Endothelial cell of umbilical vein (primary cell): ENCODE data around the gene RIC8A. TPM values are rescaled to one million over a fixed set of nuclear protein-coding genes. Genes with fewer than 3 reads are reported as not detected.

Experiments used
- BruUV-seq: library from RNA; stranded (reverse); fragments of 400-500 nt; replicated peaks from 2 replicates; lab custom pipeline; 2021; lab: Mats Ljungman, UMichigan
- CTCF ChIA-PET: fragments of 300-600, 350-600 bp; sonication (Branson Sonifier 250); formaldehyde crosslinking; loops from one replicate; lab custom pipeline; 2021; ENCODE audit warnings: antibody characterized with exemption, inconsistent platforms; lab: Charles Lee
- POLR2A ChIA-PET: fragments of 300-600, 350-600 bp; sonication (Branson Sonifier 250); formaldehyde crosslinking; loops from one replicate; lab custom pipeline; 2021; ENCODE audit warnings: antibody characterized with exemption, inconsistent platforms; lab: Charles Lee
- DNase-seq: peaks from one replicate; pipeline ENCODE4 v3.0.0-alpha.2; 2011; ENCODE audit warnings: low read depth, low spot score
- FAIRE-seq: peaks from 2 replicates; lab custom pipeline; 2011; peaks lifted over from hg19 to GRCh38; lab: Jason Lieb, UNC
- H2AFZ ChIP-seq: 2 replicates; pipeline ENCODE4 v1.6.0; 2012; ENCODE audit warnings: low read depth, low read length, control low read depth, inconsistent platforms
- H3K27ac ChIP-seq: 2 replicates; pipeline ENCODE4 v1.5.1; 2011; ENCODE audit warnings: low read depth, mild to moderate bottlenecking, control low read depth, low read length, moderate library complexity; ENCODE audit not compliant: insufficient read depth
- H3K27me3 ChIP-seq, 2 experiments: 2 replicates each; pipeline versions ENCODE4 v1.6.0 to v1.6.1; 2011; ENCODE audit warnings: low read length in 2 of 2, mixed read lengths in 1 of 2; ENCODE audit not compliant: control insufficient read depth in 2 of 2, insufficient read depth in 2 of 2
- H3K36me3 ChIP-seq, 2 experiments: 2 replicates in 1 of 2; 3 replicates in 1 of 2; pipeline ENCODE4 v1.5.1; 2011; ENCODE audit warnings: low read length in 2 of 2, mild to moderate bottlenecking in 1 of 2, moderate library complexity in 1 of 2; ENCODE audit not compliant: control insufficient read depth in 2 of 2, insufficient read depth in 2 of 2; ENCODE audit errors: extremely low read depth in 1 of 2
- H3K4me1 ChIP-seq: 3 replicates; pipeline ENCODE4 v1.5.1; 2011; ENCODE audit warnings: mild to moderate bottlenecking, low read length; ENCODE audit not compliant: control insufficient read depth, insufficient read depth; ENCODE audit errors: extremely low read depth
- H3K4me2 ChIP-seq: 2 replicates; pipeline ENCODE4 v1.6.1; 2011; ENCODE audit warnings: low read length, control low read depth, mixed read lengths; ENCODE audit not compliant: insufficient read depth
- H3K4me3 ChIP-seq, 3 experiments: fragments of 200-600 bp in 1 of 3; sonication (generic), shearing (Covaris generic) in 1 of 3; replicated peaks in 1 of 3; 2 replicates each; pipeline ENCODE4 v1.5.1; 2011 to 2016; ENCODE audit warnings: control low read depth in 3 of 3, low read length in 3 of 3, mild to moderate bottlenecking in 2 of 3, inconsistent platforms in 1 of 3, low read depth in 1 of 3, moderate library complexity in 1 of 3; ENCODE audit not compliant: insufficient read depth in 1 of 3
- H3K79me2 ChIP-seq: 2 replicates; pipeline ENCODE4 v1.6.0; 2012; ENCODE audit warnings: low read length, inconsistent platforms; ENCODE audit not compliant: control insufficient read depth, insufficient read depth
- H3K9ac ChIP-seq: replicated peaks from 2 replicates; pipeline ENCODE3; 2011; ENCODE audit warnings: low read length, control low read depth; ENCODE audit not compliant: insufficient read depth; ENCODE audit errors: extremely low read depth
- H3K9me1 ChIP-seq: replicated peaks from 3 replicates; pipeline ENCODE4 v1.6.0; 2011; ENCODE audit warnings: mild to moderate bottlenecking, low read length; ENCODE audit not compliant: control insufficient read depth, insufficient read depth; ENCODE audit errors: extremely low read depth
- H3K9me3 ChIP-seq: replicated peaks from 2 replicates; pipeline ENCODE4 v1.5.1; 2012; ENCODE audit warnings: low read length, inconsistent platforms; ENCODE audit not compliant: control insufficient read depth, insufficient read depth
- H4K20me1 ChIP-seq: replicated peaks from 2 replicates; pipeline ENCODE3; 2011; ENCODE audit warnings: mild to moderate bottlenecking, low read length; ENCODE audit not compliant: control insufficient read depth, insufficient read depth; ENCODE audit errors: extremely low read depth
- EZH2 ChIP-seq: IDR thresholded peaks from 2 replicates; pipeline ENCODE4 v1.6.1; 2012; ENCODE audit warnings: borderline replicate concordance, low read depth, mild to moderate bottlenecking, moderate library complexity, low read length, inconsistent platforms; ENCODE audit not compliant: severe bottlenecking
- FOS ChIP-seq: IDR thresholded peaks from 2 replicates; pipeline ENCODE4 v1.6.1; 2011; ENCODE audit warnings: mild to moderate bottlenecking, low read length, moderate library complexity, borderline replicate concordance; ENCODE audit not compliant: insufficient read depth
- GATA2 ChIP-seq: IDR thresholded peaks from 2 replicates; pipeline ENCODE4 v1.7.0; 2011; ENCODE audit warnings: low read depth, mild to moderate bottlenecking, moderate library complexity, mixed read lengths, low read length; ENCODE audit not compliant: insufficient read length, insufficient read depth
- JUN ChIP-seq: IDR thresholded peaks from 2 replicates; pipeline ENCODE4 v1.6.1; 2011; ENCODE audit warnings: borderline replicate concordance, low read depth; ENCODE audit not compliant: insufficient read length, insufficient read depth
- MYC ChIP-seq: IDR thresholded peaks from one replicate; pipeline ENCODE4 v1.6.1; 2011; ENCODE audit warnings: mild to moderate bottlenecking, low read depth, low read length
- POLR2A ChIP-seq: IDR thresholded peaks from 2 replicates; pipeline ENCODE4 v1.6.1; 2012; ENCODE audit warnings: low read depth, mild to moderate bottlenecking, control low read depth, low read length
- POLR2AphosphoS5 ChIP-seq: IDR thresholded peaks from 2 replicates; pipeline ENCODE4 v1.6.1; 2012; ENCODE audit warnings: low read depth, mild to moderate bottlenecking, control low read depth, low read length, moderate library complexity; ENCODE audit not compliant: insufficient read depth
- dilution Hi-C: fragments of 300-500 bp; cut with MboI; formaldehyde crosslinking; loops from one replicate; pipeline ENCODE4 v1.15.0; 2019; ENCODE audit warnings: low sequenced_read_pairs; ENCODE audit not compliant: extremely low pct_ligation_motif_present
- intact Hi-C: fragments of 100-400 bp; cut with micrococcal nuclease; formaldehyde crosslinking; loops from one replicate; pipeline ENCODE4 v1.10.0; 2022
- polyA plus RNA-seq, 4 experiments: library from polyadenylated mRNA; depleted of rRNA in 3 of 4; stranded (reverse) in 3 of 4; unstranded in 1 of 4; fragments of >200 nt; gene quantifications; 2 replicates each; pipeline versions ENCODE4 v1.2.1 to v1.2.3, GENCODE V29; 2011 to 2012; ENCODE audit warnings: missing spikeins in 1 of 4
- total RNA-seq: library from RNA; stranded (reverse); gene quantifications from 2 replicates; pipeline ENCODE4 v1.2.3, GENCODE V29; 2021
- TF ChIP-seq, protein P1 (sequence below): IDR thresholded peaks from 2 replicates; pipeline ENCODE4 v1.6.1; 2011; ENCODE audit not compliant: insufficient read depth, insufficient read length
- TF ChIP-seq, protein P2 (sequence below), 2 donors: IDR thresholded peaks; 1 replicate in 1 of 2; 2 replicates in 1 of 2; pipeline ENCODE4 v1.5.1; 2011; ENCODE audit warnings: low read length in 2 of 2, mild to moderate bottlenecking in 2 of 2, moderate library complexity in 2 of 2, control low read depth in 1 of 2, inconsistent platforms in 1 of 2, low read depth in 1 of 2; ENCODE audit not compliant: insufficient read depth in 1 of 2; ENCODE audit errors: extremely low read depth in 1 of 2

RIC8A gene
- total and polyA plus RNA-seq, 2 donors (not counting 3 experiments of a cell fraction or from before 2014, with no cell fraction given), result 112 to 143 TPM

DNA sequence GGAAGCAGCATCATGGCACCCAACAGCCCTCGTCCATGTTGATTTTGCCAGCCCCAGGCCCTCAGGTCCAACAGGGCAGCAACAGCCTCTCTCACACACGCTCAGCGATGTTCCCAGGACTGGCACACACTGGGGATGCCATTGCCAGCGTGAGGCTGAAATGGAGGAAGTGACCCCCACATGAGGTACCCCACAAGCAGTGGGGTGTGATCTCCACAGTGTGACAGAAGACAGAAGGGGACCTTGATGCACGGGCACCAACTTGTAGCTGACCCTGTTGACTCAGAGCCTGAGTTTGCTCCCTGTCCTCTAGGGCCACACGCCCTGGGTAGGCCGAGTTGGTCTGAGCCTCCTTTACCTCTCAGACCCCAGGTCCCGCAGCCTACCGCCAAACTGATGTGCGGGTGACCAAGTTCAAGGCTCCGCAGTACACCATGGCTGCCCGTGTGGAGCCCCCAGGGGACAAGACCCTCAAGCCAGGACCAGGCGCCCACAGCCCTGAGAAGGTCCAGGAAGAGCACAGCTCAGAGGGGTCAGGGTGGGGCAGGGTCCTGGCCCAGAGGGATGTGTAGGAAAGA lies 8.4 kb upstream of the RIC8A start:
- dilution Hi-C loops (no loop called here), intact Hi-C loops (no loop called here)
- CTCF ChIA-PET, result no interaction called here
- Histone ChIP-seq H3K36me3 (peaks cover 0 to 8% of the 10 kb centered on the region in 2 experiments), H3K27ac (no peak overlapping the region), H3K4me2 (no peak overlapping the region), H3K4me3 (no peak overlapping the region), H3K79me2 (no peaks in the 10 kb centered on the region), H3K9me3 (no peaks in the 10 kb centered on the region), H3K9ac (no peak overlapping the region), H3K9me1 (no peaks in the 10 kb centered on the region), H3K27me3 (no peaks in the 10 kb centered on the region), H2AFZ (no peak overlapping the region), H4K20me1 (no peaks in the 10 kb centered on the region), H3K4me1 (no peaks in the 10 kb centered on the region)
- TF ChIP-seq POLR2A, result no peak
- TF ChIP-seq FOS, result no peak
- no peak for TF ChIP-seq JUN
- no peak for TF ChIP-seq MYC
- TF ChIP-seq, protein P1, sequence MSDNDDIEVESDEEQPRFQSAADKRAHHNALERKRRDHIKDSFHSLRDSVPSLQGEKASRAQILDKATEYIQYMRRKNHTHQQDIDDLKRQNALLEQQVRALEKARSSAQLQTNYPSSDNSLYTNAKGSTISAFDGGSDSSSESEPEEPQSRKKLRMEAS, result no peak
- TF ChIP-seq POLR2AphosphoS5, result no peak
- TF ChIP-seq GATA2, result no peak
- TF ChIP-seq, protein P2, sequence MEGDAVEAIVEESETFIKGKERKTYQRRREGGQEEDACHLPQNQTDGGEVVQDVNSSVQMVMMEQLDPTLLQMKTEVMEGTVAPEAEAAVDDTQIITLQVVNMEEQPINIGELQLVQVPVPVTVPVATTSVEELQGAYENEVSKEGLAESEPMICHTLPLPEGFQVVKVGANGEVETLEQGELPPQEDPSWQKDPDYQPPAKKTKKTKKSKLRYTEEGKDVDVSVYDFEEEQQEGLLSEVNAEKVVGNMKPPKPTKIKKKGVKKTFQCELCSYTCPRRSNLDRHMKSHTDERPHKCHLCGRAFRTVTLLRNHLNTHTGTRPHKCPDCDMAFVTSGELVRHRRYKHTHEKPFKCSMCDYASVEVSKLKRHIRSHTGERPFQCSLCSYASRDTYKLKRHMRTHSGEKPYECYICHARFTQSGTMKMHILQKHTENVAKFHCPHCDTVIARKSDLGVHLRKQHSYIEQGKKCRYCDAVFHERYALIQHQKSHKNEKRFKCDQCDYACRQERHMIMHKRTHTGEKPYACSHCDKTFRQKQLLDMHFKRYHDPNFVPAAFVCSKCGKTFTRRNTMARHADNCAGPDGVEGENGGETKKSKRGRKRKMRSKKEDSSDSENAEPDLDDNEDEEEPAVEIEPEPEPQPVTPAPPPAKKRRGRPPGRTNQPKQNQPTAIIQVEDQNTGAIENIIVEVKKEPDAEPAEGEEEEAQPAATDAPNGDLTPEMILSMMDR (IDR thresholded peaks at IDR 0.05; ENCODE audit: extremely low read depth in 1 of 2, insufficient read depth in 1 of 2, low read depth in 1 of 2, low read length in 2 of 2), result no peak
- TF ChIP-seq EZH2, result no peak
- FAIRE-seq (no peak), DNase-seq (no peak)
- POLR2A ChIA-PET, result no interaction called here
- BruUV-seq, result no TSS peak
